GM10847 (cell line): Measurements from ENCODE around the gene CARD9.

Experiments
- POLR2A ChIP-seq: IDR thresholded peaks from 2 replicates; pipeline ENCODE4 v1.6.1; 2011; ENCODE audit not compliant: insufficient read length; ENCODE audit errors: extremely low read depth

The CARD9 gene

GRCh38 chr9:136362450-136362784 lies 11.1 kb downstream of the CARD9 start:
- no peak for TF ChIP-seq POLR2A

- no peak for TF ChIP-seq POLR2A
These were observed 11.6 kb downstream of the CARD9 start for GRCh38 chr9:136361754-136362449.

GRCh38 chr9:136361047-136361753 lies 12.3 kb downstream of the CARD9 start:
- no peak for TF ChIP-seq POLR2A

GRCh38 chr9:136359774-136360718 lies 13.4 kb downstream of the CARD9 start:
- no peak for TF ChIP-seq POLR2A

- TF ChIP-seq POLR2A: no peak
These were observed 14.6 kb downstream of the CARD9 start for GRCh38 chr9:136358888-136359287.

- no peak for TF ChIP-seq POLR2A
These were observed 15.5 kb downstream of the CARD9 start for GRCh38 chr9:136358016-136358415.

- no peak for TF ChIP-seq POLR2A
These were observed 16.2 kb downstream of the CARD9 start for GRCh38 chr9:136357202-136357725.

- TF ChIP-seq POLR2A: no peak
These were observed 17.6 kb downstream of the CARD9 start for GRCh38 chr9:136355616-136356557.

GRCh38 chr9:136354592-136355085 lies 18.8 kb downstream of the CARD9 start:
- no peak for TF ChIP-seq POLR2A

- TF ChIP-seq POLR2A: no peak
These were observed 19.5 kb downstream of the CARD9 start for GRCh38 chr9:136353757-136354488.

GRCh38 chr9:136353088-136353487 lies 20.4 kb downstream of the CARD9 start:
- TF ChIP-seq POLR2A: no peak

- TF ChIP-seq POLR2A: no peak
These were observed 20.8 kb downstream of the CARD9 start for GRCh38 chr9:136352682-136353081.

- TF ChIP-seq POLR2A: no peak
These were observed 22.1 kb downstream of the CARD9 start for GRCh38 chr9:136351252-136351800.
